K562 (cell line): ENCODE results near the gene WDFY2. TPM values are rescaled to one million over a fixed set of nuclear protein-coding genes. Genes with fewer than 3 reads are reported as not detected.
A peak's percentile ranks its signal among the peaks of the same experiment; 100 is the strongest.

ENCODE experiments used
- REST ChIP-seq, 2 experiments: fragments of 450-650 bp; formaldehyde crosslinking in 1 of 2; IDR thresholded peaks; 2 replicates each; pipeline versions ENCODE4 v1.4.0 to v1.6.1; 2014 to 2020; ENCODE audit warnings: mild to moderate bottlenecking in 2 of 2, borderline replicate concordance in 1 of 2, low read depth in 1 of 2
- polyA plus RNA-seq, 8 experiments: library from polyadenylated mRNA; depleted of rRNA in 4 of 8; stranded (reverse) in 5 of 8; unstranded in 3 of 8; fragments of >200 nt; fragmentation: Nextera tagmentation in 2 of 8; fragmentation: Illumina TruSeq in 1 of 8; extraction: Ambion mirVana in 2 of 8; extraction: Trizol in 1 of 8; gene quantifications; 2 replicates each; pipeline versions ENCODE4 v1.2.1 to v1.2.3, GENCODE V29; 2011 to 2014; ENCODE audit warnings: inconsistent platforms in 1 of 8, missing spikeins in 1 of 8
- total RNA-seq, 7 experiments: library from RNA; depleted of rRNA in 6 of 7; stranded (reverse); fragments of >200 nt in 6 of 7; fragmentation: Illumina TruSeq in 2 of 7; extraction: Trizol in 2 of 7; gene quantifications; 2 replicates each; pipeline versions ENCODE4 v1.2.1 to v1.2.3, GENCODE V29; 2011 to 2021; ENCODE audit warnings: low replicate concordance in 1 of 7
- TF ChIP-seq, protein P1 (sequence below): fragments of 450-650 bp; conservative IDR thresholded peaks from 2 replicates; pipeline ENCODE4 v1.6.1; 2016; ENCODE audit warnings: missing genetic modification characterization, low read depth, mild to moderate bottlenecking, missing compliant biosample characterization, moderate library complexity
- TF ChIP-seq, protein P2 (sequence below), 2 experiments: IDR thresholded peaks; 2 replicates each; pipeline ENCODE4 v1.6.1; 2011; ENCODE audit warnings: borderline replicate concordance in 1 of 2, control low read depth in 1 of 2, low read depth in 1 of 2, low read length in 1 of 2, mild to moderate bottlenecking in 1 of 2, mixed read lengths in 1 of 2, moderate library complexity in 1 of 2; ENCODE audit not compliant: insufficient read depth in 1 of 2, insufficient read length in 1 of 2, poor library complexity in 1 of 2, severe bottlenecking in 1 of 2; ENCODE audit errors: extremely low read depth in 1 of 2

Gene WDFY2
- total and polyA plus RNA-seq, 9 of the 15 experiments (the other 6 are each of a cell fraction or from before 2014, with no cell fraction given), result 0.66 to 6.4 (median 4.4) TPM

DNA sequence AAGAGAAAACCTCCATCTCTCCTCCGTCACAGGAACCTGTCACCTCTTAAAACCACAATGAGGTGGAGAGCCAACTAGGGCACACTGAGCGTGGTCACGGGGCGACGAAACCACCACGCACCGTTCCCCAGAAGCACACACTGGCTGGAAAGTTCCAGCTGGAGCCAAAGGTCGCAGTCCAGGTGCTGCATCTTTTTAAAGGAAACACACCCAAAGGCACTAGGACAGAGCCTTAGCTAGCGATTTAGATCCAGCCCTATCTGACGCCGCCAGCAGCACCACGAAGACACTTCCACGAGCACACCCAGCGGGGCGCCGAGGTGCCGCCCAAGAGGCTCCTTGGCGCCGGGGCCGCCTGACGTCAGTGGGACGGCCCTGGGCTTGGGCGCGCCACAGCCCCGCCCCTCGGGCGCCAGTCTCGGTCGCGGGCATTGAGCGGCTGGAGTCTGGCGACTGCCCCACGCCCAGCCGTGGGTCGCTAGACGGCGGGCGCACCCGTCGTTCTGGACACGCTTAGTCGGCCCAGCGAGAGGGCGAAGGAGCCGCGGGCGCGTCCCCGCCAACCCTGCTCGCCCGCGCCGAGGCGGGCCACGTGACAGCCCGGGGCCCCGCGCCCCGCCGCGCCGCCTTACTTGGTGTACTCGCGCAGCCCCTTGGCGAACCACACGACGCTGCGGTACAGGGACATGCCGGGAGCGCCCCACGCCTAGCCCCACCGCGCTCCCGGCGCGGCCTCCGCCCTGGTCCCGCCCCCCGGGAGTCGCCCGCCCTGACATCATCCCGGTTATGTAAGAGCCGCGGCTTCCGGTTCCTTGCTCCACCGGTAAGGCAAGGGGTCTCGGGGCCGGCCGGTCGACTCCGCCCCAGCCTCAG lies 219.4 kb downstream of the WDFY2 start, which contains the start of gene DHRS12 (continued):
- TF ChIP-seq REST (IDR thresholded peaks at IDR 0.05; ENCODE audit: borderline replicate concordance) (peak; percentile 22; the same call in 1 of the 2 replicates), REST (CRISPR knock-in tag; IDR thresholded peaks at IDR 0.05; ENCODE audit: low read depth) (no peak)
- TF ChIP-seq, protein P1, sequence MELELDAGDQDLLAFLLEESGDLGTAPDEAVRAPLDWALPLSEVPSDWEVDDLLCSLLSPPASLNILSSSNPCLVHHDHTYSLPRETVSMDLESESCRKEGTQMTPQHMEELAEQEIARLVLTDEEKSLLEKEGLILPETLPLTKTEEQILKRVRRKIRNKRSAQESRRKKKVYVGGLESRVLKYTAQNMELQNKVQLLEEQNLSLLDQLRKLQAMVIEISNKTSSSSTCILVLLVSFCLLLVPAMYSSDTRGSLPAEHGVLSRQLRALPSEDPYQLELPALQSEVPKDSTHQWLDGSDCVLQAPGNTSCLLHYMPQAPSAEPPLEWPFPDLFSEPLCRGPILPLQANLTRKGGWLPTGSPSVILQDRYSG (tag), result no peak
- TF ChIP-seq, protein P2, sequence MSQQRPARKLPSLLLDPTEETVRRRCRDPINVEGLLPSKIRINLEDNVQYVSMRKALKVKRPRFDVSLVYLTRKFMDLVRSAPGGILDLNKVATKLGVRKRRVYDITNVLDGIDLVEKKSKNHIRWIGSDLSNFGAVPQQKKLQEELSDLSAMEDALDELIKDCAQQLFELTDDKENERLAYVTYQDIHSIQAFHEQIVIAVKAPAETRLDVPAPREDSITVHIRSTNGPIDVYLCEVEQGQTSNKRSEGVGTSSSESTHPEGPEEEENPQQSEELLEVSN (IDR thresholded peaks at IDR 0.05; ENCODE audit: borderline replicate concordance in 1 of 2, extremely low read depth in 1 of 2, insufficient read depth in 1 of 2, insufficient read length in 1 of 2, low read depth in 1 of 2, low read length in 1 of 2, poor library complexity in 1 of 2, severe bottlenecking in 1 of 2), result peak; percentile 77 to 88
